Dedifferentiated amniotic fluid mesenchymal stem cell (primary cell): ENCODE measurements around the gene CCDC141.
"Not testable (repeated sequence)": the region's sequence is repeated elsewhere in the genome, so short reads cannot be mapped to it uniquely, and the experiment has no call there.

ENCODE experiments used
- DNase-seq: peaks from one replicate; pipeline ENCODE4 v3.0.0-alpha.2; 2016; ENCODE audit errors: extremely low spot score

CCDC141 gene

DNA sequence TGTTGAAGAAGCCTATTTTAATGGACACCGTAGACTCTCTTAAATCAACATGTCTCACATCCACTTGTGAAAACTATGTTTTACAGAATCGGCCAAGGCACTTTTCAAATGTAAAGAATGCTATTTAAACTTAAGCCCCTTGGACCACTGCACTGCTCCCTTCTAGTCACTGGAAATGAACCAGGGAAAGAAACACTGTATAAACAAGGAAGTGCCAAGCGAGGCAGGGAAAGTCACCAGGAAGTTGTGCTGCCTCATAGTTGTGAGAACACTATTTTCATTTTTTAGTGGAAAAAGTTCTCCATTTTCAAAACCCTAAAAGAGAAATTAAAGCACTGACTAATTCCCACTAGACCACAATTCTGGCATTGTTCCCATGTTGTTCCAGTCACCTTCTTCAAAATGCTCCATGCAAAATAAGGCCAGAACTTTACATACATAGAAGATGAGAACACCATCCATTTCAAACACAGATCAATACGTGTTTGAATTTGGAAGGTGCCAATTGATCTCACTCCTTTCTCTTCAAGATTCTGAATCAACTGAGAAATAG is 13.5 kb downstream of the CCDC141 start:
- no peak for DNase-seq

DNA sequence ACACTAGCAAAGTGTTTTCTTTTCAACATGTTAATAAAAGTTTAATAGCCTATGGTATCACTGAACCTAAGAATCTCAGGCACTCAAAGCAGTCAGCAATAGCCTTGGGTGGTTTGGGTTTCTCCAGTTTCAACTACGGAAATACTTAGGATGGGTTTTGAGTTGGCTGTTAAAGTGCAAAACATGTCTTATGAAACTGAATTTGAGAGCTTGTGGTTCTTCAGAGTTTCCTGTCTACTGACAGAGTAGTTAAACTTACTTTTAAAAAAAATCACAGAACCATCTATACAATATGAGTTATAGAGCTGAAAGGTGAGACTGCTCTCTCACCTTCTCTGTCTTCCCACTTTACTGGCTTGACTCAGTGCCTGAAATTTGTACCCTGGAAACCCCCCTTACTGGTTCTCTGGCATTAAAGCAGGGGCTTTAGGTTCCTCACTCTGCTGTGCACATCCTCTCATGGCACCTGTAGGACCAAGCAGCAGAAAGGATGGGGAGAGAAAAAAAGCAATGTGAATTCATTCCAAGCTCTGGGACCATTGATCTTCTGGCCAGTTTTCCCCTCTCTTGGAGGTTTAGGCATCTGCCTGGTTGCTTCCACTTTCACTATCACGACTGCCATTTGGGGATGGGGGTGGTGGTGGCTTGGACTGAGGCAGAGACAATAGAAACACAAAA is 18.1 kb downstream of the CCDC141 start:
- DNase-seq: peak; percentile 82

DNA sequence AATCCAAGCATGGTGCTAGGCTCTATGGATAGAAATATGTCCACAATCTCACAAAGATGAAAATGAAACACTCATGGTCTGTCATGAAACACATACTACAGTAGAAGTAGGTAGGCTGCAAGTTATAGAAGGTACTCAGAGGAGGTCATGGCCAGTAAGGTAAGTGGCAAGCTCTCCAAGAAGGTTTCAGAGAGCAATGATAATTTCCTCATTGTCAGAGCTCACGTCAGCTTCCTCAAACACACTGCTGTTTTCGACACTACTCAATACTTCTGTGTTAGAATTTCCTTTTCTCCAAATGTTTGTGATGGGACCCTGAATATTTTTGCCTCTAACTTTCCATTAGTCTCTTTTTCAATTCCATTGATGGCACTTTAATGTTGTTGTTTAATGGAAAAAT is 25.5 kb downstream of the CCDC141 start:
- no peak for DNase-seq

DNA sequence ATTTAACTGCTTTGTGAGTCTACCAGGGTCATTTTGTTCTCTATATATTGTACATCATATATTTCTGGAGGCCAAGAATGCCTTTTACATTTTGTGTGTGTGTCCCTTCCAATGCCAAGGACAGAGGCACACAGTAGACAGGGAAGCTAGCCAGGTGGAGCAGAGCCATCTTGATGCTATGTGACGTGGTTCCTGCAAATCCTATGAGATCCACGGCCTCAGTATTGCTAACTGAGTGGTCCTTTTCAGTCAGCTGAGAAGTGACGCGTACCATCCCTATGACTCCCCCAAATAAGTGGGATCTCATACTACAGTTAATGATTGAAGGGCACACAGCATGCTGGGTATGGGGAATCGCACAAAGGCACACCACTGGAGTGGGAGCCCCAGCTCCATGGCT is 27.3 kb downstream of the CCDC141 start:
- no peak for DNase-seq

DNA sequence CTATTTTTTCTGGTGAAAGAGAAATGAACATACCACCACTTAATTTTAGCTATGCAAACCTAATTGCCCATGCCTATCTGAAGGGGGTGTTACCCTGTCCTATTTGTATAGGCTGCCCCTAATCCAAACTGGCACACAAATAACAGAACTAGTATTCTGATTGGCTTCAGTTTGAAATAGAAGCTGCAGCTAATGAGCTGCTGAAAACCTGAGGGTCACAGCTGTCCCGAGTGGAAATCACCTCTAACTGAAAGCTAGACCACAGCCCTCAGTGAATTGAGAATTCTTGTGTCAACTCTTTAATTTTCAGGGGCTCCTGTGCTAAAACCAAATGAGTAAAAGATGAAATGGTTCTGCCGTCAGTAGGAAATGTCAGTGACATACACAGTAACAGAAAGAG is 28.7 kb downstream of the CCDC141 start:
- DNase-seq: no peak

DNA sequence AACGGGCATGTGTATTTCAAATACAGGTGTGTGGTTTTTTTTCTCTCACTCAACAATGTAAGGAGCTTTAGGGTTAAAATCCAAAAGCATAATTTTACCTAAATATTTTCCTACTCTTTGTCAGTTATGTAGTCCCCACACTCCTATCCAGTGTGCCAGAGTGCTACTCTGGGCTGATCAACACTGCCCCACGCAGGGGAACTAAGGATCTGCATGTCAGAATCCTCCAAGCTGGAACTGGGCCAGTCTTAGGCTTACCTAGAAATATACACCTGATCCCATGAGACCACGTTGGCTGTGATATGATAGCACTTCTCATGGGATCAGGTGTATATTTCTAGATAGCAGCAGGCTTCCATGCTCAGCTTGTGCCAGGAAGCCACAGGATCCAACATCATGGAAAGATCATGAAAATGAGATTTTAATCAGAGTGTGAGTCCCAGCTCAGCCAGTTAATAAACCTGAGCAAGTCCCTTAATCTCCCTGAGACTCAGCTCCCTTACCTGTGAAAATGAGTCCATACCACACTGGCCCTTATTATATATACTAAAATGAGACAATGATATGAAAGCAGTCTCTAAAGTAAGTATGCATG is 29.7 kb downstream of the CCDC141 start:
- DNase-seq: no peak

DNA sequence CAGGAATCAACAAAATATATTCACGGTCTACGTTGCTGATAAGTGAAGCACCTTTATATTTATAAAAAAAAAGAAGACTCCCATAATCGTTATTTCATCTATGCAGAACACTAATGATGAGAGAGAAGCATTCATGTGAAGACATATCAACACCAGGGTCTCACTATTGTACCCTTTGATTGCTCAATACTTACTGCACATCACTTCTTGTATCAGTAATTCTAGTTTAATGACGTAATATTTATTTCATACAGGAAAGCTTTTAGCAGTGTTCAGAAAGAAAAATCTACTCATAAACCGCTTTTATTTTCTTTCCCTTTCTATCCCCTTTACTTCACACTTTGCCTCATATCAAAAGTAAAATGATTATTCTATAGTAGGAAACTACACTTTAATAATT is 30.7 kb downstream of the CCDC141 start:
- DNase-seq: no peak

DNA sequence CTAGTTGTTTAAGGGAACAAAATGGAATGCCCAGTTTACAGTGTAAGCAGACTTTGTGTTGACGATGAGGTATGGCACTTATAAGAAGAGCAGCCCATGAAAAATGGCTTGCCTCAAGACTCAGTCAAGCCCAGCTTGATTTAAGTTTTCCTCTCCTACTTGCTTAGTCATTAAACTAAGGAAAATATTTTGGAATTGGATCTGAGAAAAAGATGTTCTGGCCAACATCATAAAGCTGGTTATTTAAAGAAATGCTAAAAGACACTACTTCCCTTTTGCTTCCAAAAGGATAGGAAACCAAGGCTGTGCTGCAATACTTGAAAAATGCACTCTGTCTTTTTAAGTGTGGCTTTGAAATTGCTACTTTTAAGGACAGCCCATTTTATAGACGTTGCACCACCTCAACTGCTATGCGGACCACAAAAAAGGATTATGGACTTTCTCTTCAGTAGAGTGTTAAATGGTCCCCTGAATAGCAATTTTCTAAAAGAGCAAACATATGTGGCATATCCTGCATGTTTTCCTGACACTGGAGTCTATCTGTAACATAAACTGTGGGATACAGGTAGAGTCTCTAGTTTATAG is 32.1 kb downstream of the CCDC141 start:
- DNase-seq: no peak

DNA sequence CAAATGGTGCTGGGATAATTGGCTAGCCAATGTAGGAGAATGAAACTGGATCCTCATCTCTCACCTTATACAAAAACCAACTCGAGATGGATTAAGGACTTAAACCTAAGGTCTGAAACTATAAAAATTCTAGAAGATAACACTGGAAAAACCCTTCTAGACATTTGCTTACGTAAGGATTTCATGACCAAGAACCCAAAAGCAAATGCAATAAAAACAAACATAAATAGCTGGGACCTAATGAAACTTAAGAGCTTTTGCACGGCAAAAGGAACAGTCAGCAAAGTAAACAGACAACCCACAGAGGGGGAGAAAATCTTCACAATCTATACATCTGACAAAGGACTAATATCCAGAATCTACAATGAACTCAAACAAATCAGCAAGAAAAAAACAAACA is 35.7 kb downstream of the CCDC141 start:
- DNase-seq: not testable (repeated sequence)

DNA sequence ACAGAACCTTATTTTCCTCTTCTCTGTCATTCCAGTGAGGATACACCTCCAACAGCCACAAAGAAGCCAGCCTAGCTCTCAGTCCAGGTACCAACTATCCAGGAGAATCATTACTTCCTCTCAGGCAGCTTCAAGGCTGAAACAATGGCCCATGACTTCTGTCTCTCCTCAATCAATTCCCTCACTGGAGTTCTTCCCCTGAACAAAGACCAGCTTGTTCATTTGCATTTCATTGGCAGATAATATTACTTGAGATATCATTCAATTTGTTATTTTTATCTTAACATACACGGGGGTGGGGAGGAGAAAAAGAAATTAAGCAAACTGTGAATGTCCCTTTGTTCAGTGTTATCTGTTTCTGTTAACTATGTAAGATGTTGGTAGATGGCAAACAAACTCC is 44.0 kb downstream of the CCDC141 start:
- DNase-seq: no peak

DNA sequence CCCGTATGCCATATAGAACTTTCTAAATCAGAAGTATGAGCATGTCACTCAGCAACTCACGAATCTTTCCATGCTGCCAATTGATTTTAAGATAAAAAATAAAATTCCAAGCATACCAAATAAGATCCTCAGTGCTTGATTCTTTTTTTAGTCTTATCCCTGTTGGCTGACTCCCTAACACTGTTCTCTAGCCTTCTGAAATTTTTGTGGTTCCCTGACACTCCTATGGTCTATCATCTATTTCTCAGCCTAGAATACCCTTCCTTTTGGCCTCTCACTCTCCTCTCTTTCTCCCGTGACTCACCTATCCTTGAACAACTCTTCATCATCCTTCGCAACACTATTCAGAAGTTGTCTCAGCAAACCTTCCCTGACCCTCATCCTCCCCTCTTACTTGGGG is 50.5 kb downstream of the CCDC141 start:
- DNase-seq: no peak

DNA sequence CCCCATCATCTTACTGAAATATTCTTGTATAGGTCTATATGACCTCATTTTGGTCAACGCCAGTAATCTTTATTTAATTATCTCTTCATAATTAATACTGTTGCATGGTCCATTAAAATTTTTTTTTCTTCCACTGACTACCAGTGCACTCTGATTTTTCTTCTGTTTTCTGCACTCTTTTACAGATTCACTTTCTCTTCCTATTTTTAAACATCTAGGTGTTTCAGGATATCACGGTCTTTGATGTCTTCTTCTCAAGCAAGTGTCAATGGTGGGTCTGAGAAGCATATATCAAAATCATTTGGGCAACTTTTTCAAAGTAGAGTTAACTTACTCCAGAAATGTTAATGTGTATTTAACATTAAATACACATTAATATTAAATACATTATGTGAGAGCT is 51.4 kb downstream of the CCDC141 start:
- no peak for DNase-seq

DNA sequence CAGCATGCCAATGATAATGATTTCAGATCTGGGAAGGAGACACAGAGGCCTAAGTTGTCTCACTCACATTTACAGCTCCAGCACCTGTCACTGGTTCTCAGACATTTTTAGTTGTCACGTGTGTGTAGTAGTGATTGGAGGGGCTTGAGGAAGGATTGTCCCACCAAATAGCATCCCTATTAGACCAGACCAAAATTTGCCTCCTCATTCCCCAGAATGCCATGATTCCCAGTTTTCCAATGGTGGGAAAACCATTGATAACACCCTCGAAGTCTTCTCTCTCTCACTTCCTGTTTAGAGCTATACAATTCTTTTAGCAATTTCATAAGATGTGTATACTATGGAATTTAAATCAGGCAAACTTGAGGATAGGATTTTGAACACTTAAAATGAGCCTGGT is 52.5 kb downstream of the CCDC141 start:
- DNase-seq: no peak

DNA sequence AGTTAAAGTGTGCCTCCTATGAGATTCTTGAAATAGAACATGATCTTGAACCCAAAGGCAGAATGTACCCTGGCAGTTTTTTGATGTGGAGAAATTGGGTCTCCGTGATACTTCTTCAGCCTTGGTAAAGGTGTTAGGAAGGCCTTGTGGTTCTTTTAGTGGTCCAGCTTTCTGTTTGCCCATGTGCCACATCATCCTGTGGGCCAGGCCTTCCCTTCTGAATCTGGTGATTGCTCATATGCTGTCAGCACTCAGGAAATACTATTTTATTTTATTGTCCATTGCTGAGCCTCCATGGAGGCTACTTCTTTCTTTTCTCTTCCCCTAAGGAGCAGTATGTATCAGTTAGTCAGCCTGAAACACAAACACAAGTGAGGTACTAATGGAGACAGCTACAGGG is 52.9 kb downstream of the CCDC141 start:
- DNase-seq: no peak

DNA sequence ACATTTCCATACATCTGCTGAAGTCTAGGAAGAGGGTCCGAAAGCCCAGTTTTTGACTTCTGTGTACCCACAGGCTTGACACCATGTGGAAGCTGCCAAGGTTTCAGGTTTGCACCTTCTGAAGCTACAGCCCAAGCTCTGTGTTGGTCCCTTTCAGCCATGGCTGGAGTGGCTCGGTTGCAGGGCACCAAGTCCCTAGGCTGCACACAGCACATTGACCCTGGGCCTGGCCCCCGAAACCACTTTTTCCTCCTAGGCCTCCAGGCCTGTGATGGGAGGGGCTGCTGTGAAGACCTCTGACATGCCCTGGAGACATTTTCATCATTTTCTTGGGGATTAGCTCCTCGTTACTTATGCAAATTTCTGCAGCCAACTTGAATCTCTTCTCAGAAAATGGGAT is 55.7 kb downstream of the CCDC141 start:
- no peak for DNase-seq

DNA sequence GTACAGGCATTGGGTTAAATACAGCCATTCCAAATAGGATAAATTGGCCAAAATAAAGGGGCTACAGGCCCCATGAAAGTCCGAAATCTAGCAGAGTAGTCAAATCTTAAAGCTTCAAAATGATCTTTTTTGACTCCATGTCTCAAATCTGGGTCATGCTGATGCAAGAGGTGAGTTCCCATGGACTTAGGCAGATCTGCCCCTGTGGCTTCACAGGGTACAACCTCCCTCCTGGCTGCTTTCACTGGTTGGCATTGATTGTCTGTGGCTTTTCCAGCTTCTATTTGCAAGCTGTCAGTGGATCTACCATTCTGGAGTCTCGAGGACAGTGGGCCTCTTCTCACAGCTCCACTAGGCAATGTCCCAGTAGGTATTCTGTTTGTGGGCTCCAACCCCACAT is 56.1 kb downstream of the CCDC141 start:
- no peak for DNase-seq

DNA sequence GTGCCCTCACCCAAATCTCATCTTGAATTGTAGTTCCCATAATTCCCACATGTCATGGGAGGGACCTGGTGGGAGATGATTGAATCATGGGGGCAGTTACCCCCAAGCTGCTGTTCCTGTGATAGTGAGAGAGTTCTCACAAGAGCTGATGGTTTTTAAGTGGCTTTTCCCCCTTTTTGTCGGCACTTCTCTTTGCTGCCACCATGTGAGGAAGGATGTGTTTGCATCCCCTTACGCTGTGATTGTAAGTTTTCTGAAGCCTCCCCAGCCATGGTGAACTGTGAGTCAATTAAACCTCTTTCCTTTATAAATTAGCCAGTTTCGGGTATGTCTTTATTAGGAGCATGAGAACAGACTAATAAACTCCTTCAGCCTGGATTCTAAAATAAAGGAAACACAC is 57.2 kb downstream of the CCDC141 start:
- DNase-seq: not testable (repeated sequence)

DNA sequence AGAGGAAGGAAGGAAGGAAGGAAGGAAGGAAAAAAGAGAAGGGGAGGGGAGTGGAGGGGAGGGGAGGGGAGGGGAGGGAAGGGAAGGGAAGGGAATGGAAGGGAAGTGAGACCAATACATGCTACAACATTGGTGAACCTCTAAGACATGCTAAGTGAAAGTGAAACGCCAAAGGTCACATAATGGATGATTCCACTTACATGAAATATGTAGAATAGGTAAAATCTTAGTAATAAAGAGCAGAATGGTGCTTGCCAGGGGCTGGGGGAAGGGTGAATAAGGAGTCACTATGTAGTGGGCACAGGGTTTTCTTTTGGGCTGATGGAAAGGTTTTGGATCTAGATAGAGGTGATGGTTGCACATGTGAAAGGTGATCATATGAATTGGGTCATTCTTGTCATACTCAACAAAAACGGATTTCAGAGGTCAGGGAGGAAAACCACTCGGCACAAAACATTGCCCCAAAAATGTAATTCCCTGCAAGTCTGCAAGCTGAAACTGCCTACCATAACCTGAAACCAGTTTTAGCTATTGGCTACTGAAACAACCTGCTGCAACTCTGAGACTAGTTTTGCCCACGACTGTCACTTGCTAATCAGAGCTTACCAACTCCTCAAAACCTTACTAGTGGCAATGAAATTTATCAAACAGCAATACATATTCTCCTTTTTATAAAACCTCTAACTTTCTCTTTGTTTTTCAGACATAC is 59.2 kb downstream of the CCDC141 start:
- no peak for DNase-seq

DNA sequence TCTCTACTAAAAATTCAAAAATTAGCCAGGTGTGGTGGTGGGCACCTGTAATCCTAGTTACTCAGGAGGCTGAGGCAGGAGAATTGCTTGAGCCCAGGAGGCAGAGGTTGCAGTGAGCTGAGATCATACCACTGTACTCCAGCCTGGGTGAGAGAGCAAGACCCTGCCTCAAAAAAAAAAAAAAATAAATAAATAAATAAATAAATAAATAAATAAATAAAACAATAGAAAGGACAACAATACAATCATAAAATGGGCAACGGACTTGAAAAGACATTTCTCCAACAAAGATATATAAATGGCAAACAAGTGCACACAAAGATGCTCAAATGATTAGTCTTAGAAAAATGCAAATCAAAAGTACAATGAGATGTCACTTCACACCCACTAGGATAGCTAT is 60.5 kb downstream of the CCDC141 start:
- DNase-seq: not testable (repeated sequence)

DNA sequence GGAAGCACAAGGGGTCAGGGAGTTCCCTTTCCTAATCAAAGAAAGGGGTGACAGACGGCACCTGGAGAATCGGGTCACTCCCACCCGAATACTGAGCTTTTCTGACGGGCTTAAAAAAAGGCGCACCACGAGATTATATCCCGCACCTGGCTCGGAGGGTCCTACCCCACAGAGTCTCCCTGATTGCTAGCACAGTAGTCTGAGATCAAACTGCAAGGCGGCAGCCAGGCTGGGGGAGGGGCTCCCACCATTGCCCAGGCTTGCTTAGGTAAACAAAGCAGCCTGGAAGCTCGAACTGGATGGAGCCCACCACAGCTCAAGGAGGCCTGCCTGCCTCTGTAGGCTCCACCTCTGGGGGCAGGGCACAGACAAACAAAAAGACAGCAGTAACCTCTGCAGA is 67.3 kb downstream of the CCDC141 start:
- DNase-seq: not testable (repeated sequence)

DNA sequence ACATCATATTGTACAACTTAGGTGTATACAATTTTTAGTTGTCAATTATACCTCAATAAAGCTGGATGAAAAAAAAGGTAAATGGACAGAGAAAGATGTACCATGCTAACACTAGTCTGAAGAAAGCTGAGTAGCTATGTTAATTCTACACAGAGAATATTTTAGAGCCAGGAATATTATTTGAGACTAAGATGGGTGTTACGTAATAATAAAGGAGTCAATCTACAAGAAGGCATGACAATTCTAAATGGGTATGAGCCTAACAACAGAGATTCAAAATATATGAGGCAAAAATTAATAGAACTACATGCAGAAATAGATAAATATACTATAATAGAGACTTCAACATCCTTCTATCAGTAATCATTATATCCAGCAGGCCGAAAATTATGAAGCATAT is 69.1 kb downstream of the CCDC141 start:
- DNase-seq: no peak

DNA sequence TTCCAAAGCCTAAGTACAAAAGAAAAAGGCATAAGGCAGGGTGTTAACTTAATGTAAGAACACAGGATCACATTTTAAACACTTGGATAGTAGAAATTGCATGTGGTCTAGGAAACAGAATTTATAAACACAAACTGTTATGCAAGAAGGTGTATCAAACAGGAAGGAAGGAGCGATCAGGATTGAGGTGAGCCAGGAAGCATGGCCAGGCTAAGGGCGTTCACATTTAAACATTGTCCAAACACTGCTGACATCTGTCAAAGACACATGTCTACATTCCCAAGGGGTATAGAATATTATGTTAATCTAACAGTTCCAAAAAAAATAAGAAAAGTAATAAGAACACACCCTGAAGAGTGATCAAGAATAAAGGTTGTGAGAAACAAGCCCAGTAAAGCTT is 71.3 kb downstream of the CCDC141 start:
- DNase-seq: no peak

DNA sequence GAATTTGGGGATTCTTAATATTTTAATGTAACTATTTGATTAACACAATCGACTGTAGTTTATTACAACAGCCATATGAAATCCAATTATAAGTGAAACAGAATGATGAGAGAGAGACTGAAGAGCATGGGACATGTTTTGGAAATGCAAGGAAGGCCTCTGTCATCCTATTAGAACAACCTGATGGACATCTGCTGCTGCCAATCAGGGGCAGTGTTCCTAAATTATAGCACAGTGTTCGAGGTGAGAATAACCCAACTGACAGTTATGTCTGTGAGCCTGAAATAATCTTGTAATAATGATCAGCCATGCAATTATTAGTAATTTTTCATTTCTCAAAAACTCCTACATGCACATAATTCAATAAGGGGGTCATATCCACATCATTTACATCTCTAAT is 73.6 kb downstream of the CCDC141 start:
- DNase-seq: no peak
